GM18511 (cell line): ENCODE results near the gene KIFC3.
"Not testable (repeated sequence)": the region's sequence is repeated elsewhere in the genome, so short reads cannot be mapped to it uniquely, and the experiment has no call there.

ENCODE experiments used
- ATAC-seq: cut with Tn5 transposase; IDR thresholded peaks from one replicate; pipeline ENCODE4 v1.9.1; 2021; ENCODE audit warnings: mild to moderate bottlenecking, moderate library complexity; ENCODE audit not compliant: unreplicated experiment

The KIFC3 gene

DNA sequence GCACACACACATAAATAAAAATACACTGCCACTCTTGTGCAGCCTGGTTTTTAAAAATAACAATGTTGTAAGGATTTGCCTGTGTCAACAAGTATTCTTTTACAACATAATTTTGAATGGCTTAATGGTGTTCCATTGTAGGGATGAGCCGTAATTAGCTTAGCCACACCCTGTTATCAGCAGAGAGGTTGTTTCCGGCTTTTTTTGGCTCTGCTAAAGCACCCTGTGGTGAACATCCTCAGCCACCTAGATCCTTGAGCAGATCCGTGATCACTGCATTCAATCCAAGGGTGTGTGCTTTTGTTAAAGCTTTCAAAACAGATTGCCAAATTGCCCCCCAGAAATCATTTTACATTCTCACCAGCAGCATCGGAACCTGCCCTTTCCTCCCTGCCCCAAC, 59.7 kb downstream of the KIFC3 start:
- ATAC-seq = no peak

DNA sequence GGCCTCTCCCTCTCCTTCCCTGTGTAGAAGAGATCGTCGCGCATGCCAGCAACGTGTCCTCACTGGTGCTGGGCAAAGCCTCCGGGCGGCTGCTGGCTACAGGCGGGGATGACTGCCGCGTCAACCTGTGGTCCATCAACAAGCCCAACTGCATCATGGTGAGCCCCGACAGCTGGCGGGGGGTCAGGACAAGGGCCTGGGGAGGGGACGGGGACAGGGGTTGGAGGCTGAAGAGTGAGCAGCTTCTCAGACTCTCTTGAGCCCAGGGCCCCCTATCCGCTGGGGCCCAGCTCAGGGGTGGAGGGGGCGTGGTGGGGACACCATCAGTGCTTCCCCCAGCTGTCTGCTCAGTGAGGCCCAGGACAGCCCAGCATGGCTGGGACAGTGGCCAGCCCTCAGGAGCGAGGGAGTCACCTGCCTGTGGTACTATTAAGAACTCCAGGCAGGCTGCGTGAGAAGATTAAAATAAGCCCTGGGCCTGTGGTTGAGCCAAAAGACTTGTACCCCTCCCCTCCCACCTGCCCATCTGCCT, 60.6 kb downstream of the KIFC3 start:
- no peak for ATAC-seq

DNA sequence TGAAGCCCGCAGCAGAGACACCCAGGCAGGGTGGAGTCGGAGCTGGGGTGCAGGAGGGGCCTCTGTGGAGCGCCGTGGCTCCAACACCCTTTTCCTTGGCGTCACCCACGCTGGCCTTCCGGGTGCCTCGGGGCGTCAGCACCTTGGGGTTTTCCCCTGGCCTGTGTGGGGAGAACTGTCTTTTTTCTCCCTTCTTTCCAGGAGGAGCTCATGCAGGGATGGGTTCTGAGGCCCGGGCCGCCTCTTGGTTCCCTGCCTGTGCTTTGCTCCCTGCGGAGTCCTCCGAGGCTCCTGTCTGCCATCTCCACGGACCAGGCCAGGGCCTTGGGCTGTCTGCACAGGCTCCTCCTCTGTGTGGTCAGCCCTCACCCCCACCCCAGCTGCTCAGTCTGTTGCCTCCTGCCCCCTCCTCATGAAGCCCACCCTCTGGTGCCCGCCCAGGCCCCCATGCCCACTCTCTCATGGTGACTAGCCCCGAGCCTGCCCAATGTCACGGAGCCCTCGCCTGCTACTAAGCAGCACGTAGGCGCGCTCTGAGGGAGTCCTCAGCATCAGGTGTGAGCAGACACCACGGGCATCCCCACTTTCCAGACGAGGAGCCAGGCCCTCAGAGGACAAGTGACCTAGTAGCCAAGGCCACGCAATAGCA, 61.7 kb downstream of the KIFC3 start:
- no peak for ATAC-seq

DNA sequence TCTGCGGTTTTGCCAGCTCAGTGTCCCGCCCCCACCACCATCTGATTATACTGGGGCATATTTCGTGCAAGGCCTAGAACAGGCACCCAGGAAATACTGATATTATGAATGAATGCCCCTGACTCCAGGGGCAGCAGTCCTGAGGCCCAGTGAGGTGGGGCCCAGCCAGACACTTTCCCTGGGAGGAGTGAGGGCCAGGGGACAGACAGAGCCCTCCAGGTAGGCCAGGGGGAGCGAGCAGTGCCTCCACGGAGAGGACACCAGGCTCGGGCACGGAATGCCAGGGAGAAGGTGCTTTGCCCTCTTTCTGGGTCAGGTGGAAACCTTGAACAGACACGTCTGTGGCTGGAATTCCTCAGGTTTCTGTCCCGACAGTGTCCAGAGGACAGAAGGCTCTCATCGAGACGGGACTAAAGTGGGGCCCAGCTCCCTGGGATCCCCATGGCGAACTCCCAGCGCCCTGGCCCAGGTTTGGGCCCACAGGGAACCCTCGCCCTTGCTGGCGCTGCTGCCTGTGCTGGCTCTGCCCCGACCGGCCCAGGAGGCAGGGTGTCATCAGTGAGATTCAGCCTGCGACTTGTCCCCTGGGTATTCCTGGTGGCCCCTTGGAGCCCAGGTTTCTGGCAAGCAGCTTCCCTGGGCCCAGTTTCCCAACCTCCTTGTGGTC, 62.4 kb downstream of the KIFC3 start:
- ATAC-seq = no peak

- ATAC-seq = no peak
Measured at GRCh38 chr16:57738844-57739243, 63.4 kb downstream of the KIFC3 start.

DNA sequence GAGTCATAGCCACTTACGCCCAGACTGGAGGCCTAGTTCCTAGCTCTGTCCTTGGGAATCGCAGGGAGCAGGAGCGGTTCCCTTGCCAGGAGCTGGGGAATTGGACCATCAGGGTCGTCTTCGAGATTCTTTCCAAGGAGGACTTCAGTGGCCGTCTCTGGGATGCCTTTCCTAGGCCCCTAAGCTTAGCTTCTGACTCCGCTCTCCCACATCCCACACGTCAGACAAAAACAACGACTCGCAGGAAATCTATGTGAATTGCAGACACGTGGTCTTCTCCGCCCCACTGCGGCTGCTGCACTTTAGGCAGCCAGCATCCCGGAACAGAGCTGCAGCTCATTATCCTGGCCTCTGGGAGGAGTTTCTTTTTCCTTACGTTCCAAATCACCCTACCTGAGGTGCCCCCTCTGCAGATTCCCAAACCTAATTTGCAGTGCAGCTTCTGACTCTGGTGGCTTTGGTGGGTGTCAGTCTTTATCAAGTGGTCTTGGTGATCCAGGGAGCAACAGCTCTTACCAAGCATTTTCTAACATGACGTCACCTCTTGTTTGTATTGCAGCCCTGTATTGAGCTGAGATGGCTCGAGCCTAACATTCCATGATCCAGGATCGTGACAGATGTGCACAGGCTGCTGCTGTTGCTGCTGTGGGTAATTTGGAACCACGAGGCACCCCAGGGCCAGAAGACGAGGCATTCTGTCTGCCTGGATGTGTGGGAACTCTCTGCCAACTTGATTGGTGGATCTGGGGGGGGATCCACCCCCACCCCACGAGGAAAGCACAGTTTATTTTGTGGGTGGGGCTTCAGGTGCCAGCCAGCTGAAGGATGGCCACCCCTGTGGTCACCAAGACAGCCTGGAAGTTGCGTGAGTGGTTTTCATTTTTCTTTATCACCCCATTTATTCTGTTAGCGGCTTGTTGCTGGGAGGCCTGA, 65.6 kb downstream of the KIFC3 start:
- ATAC-seq = no peak

DNA sequence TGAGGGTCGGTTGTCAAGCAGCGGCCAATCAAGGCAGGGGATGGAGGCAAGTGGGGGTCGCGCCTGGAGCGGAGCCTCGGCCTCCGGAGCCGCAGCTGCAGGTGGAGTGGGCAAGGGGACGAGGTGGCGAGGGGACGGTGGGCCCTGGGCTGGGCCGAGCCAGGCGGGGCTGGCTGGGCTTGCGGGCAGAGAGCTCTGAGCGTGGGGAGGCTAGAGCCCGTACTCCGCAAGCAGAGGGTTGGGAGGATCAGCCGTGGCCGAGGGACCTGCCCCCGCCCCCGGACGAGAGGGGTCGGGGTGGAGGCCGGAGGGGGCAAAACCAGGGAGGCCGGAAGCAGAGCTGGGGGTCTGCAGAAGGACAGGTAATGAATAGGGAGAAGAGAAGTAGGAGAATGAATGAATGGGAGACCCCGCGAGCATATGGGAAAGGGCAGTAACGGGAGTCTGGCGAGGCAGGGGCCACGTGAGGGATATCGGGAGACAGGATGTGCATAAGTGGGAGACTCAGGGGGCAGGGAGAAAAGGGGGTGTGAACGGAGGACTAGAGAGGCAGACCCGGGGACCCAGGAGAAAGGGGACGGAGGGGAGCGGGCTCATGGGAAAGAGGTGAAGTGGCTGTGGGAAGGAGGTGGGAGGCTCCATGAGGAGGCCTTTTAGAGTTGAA, 66.4 kb downstream of the KIFC3 start, which contains the start of gene KATNB1:
Gene KATNB1 (plus strand): TSS at position 16 of the 664 bp plus-strand sequence. CDS start 1,474 bp downstream, outside the sequence.
- peak; percentile 35 for ATAC-seq

DNA sequence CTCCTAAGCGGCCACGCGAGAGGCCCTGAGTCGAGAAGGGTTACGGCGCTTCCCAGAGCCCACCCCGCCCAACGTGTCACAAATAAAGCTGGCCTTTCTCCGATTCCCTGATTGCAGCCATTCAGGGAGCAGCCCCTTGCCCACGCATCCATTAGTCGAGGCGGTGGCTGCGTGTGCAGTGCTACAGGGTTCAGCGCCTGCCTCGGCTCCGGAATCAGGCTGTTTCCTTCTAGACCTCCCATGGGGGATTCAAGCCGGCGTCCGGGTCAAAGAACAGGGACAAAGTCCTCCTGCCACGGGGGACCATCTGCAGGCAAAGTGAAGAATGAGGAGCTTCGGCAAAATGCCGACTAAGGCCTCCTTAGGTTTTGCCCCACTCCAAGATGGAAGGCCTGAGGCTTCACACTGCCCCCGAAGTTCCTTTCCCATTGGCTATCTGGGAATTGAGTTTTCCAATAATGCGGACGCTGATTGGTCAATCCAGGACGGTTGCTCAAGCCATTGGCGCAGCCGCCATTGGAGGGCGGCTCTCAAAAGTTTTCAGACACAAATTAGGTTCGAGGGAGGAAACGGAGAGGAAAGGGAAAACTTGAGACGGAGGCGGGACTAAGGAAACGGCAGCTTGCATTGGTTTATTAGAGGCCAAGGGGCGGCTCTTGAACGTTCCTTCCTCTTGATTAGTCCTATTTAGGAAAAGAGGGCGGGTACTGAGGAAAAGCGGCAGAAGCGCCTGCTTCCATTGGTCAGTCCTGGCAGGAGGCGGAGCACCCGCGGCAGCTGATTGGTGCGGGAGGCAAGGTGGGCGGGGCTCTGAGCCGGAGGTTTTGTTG, 67.2 kb downstream of the KIFC3 start:
- peak; percentile 94 for ATAC-seq

DNA sequence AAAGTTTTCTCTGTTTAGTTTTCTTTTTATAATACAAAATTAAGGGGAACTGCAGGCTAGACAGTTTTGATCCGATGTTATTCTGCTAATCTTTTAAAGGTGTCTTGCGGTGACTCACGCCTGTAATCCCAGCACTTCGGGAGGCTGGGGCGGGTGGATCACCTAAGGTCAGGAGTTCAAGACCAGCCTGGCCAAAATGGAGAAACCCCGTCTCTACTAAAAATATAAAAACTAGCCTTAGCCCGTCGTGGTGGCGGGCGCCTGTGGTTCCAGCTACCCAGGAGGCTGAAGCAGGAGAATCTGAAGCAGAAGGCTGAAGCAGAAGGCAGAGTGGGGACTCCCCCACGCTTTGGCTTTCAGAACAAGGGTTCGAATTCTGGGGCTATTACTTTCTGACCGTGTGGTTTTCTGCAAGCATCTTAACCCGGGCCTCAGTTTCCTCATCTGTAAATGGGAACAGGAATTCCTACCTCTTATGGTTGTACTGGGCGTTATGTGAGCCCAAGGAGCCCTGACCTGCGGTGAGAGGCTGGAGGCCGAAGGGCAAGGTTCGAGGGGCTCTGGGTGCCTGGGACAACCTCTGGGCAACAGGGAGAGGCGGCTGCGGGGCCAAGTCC, 67.9 kb downstream of the KIFC3 start:
- ATAC-seq = no peak

GRCh38 chr16:57732714-57733113, 69.6 kb downstream of the KIFC3 start:
- no peak for ATAC-seq

GRCh38 chr16:57732037-57732436, 70.3 kb downstream of the KIFC3 start:
- ATAC-seq = no peak

DNA sequence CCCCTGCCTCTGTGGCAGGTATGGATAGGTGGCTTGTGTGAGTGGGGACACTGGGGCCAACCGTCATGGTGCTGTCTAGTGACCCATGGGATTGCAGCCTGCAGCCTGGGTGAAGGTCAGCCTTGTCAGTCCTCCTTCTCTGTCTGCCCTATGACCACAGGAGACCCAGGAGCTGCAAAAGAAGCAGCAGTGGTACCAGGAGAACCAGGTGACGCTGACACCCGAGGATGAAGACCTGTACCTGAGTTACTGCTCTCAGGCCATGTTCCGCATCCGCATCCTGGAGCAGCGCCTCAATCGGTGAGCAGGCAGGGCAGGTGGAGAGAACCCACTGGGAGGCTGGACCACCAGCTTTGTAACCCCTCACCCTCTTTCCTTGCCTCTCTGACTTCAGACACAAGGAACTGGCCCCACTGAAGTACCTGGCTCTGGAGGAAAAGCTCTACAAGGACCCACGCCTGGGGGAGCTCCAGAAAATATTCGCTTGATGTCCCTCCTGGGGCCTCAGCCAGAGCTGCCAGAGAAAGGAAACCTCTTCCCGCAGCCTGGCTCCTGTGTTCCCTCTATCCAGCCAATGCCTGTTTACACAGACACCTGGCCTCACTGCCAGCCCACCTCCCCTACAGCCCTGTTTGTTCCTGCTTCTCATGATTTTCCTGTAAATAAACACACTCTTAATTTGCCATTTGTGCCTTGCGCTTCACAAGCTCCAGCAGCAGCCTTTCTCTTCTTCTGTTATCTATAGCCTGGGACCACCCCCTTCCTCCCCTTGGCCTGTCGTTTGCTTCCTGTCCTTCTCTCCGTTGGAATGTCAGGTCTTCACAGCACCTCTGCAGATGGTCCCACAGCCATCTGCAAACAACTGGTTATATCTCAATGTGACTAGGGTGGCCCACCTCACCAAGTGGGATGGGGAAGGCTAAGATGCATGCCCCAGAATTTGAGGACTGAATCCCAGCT, 71.2 kb downstream of the KIFC3 start:
- ATAC-seq = no peak

DNA sequence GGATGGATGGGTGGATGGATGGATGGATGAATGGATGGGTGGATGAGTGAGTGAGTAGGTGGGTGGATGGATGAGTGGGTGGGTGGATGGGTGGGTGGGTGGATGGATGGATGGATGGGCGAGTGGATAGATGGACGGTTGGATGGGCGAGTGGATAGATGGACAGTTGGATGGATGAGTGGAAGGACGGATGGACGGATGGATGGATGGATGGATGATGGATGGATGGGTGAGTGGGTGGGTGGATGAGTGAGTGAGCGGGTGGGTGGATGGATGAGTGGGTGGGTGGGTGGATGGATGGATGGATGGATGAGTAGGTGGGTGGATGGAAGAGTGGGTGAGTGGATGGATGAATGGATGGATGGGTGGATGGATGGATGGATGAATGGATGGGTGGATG, 72.4 kb downstream of the KIFC3 start:
- not testable (repeated sequence) for ATAC-seq

DNA sequence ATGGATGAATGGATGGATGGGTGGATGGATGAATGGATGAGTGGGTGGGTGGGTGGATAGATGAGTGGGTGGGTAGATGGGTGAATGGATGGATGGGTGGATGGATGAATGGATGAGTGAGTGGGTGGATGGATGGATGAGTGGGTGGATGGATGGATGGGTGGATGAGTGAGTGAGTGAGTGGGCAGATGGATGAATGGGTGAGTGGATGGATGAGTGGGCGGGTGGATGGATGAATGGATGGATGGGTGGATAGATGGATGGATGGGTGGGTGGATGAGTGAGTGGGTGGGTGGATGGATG, 73.2 kb downstream of the KIFC3 start:
- ATAC-seq = no peak

- no peak for ATAC-seq
Measured at GRCh38 chr16:57728336-57729181, 73.7 kb downstream of the KIFC3 start.

DNA sequence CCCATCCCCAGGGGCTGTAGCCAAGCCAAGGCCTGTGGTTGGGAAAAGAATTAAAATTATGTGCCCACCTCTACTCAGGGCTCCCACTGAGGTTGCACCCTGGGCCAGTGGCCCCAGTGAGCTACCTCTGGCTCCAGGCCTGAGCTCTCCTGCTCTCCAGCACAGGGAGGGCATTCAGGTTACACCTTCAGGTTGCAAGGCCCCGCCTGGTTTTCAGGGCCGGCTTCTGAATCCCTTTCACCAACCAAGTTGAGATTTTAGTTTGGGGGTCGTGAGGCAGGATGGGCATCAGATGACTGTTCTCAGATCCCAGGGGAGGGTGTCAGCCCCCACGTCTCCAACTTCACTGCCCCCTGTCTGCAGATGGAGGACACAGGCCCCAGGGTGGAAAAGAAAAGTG, 74.7 kb downstream of the KIFC3 start:
- no peak for ATAC-seq

GRCh38 chr16:57726433-57726947, 75.8 kb downstream of the KIFC3 start:
- no peak for ATAC-seq
